Progenitor cell of endocrine pancreas (in vitro differentiated cells): ENCODE results near the gene MBD5. TPM values are rescaled to one million over a fixed set of nuclear protein-coding genes. Genes with fewer than 3 reads are reported as not detected.

Experiments
- DNase-seq: peaks from one replicate; pipeline ENCODE4 v3.0.0; 2021; ENCODE audit warnings: low spot score; ENCODE audit not compliant: unreplicated experiment
- H3K27ac Mint-ChIP-seq: 2 replicates; pipeline ENCODE4 v1.8.0; 2021; ENCODE audit warnings: mild to moderate bottlenecking, moderate library complexity, mixed read lengths
- H3K27me3 Mint-ChIP-seq: 2 replicates; pipeline ENCODE4 v1.8.0; 2021; ENCODE audit warnings: mixed read lengths
- H3K36me3 Mint-ChIP-seq: 2 replicates; pipeline ENCODE4 v1.8.0; 2022; ENCODE audit warnings: mixed read lengths; ENCODE audit not compliant: insufficient read depth
- H3K4me1 Mint-ChIP-seq: 2 replicates; pipeline ENCODE4 v1.8.0; 2021; ENCODE audit warnings: low read depth, mixed read lengths
- H3K4me3 Mint-ChIP-seq: 2 replicates; pipeline ENCODE4 v1.8.0; 2021; ENCODE audit warnings: low read depth, mild to moderate bottlenecking, moderate library complexity, mixed read lengths
- H3K9me3 Mint-ChIP-seq: 2 replicates; pipeline ENCODE4 v1.8.0; 2021; ENCODE audit warnings: low read depth, mixed read lengths
- CTCF ChIP-seq: fragments of 200-600 bp; sonication (generic); IDR thresholded peaks from one replicate; pipeline ENCODE4 v1.5.0; 2021; ENCODE audit warnings: antibody characterized with exemption, mild to moderate bottlenecking; ENCODE audit not compliant: unreplicated experiment
- total RNA-seq: library from RNA; stranded (reverse); gene quantifications from 2 replicates; pipeline ENCODE4 v1.2.1, GENCODE V29; 2021

The MBD5 gene
- total RNA-seq, 1 donor from 2014 or later: 65.6 TPM

DNA sequence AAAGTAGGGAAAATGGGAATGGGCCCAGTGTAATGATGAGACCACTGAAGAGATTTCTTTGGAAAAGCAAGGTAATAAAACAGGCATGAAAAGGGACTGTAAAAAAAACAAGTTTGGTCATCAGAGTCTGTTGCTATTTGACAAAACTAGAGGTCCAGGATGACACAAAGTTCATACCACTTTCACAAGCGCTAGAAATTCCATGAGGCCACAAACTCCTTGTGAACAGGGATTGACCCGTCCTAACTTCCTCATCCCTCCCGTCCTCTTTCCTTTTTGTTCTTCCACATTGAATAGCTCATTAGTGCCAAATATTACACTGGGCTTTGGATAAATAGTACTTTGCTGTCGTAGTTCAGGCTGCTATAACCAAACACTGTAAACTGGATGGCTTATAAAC, 434.9 kb downstream of the MBD5 start:
- Mint-ChIP-seq H3K36me3 (peaks cover 3% of the 10 kb centered on the region), H3K4me3 (no peak overlapping the region), H3K27ac (no peak overlapping the region), H3K9me3 (no peaks in the 10 kb centered on the region), H3K4me1 (peaks cover 4% of the 10 kb centered on the region), H3K27me3 (no peaks in the 10 kb centered on the region)
- no peak for TF ChIP-seq CTCF
- DNase-seq: no peak

DNA sequence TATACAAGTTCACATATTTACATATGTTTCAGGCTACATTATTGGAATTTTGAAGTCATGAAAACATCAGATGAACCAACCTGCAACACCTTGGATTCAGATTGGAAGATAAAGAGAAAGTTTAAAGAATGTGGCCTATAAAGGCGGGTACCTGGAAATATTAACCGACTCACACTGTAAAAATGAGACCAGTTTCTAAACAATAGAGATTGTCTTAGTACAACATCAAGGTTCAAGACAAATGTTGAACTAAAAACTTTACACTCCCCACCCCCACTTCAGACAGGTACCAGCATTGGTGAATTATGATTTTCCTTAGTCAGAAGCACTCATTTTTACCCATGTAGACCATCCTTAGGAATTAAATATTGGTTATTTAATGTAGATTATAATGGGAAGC, 437.3 kb downstream of the MBD5 start:
- no peak overlapping the region for H3K27ac Mint-ChIP-seq
- H3K4me1 Mint-ChIP-seq: no peaks in the 10 kb centered on the region
- no peaks in the 10 kb centered on the region for H3K9me3 Mint-ChIP-seq
- peaks cover 3% of the 10 kb centered on the region for H3K36me3 Mint-ChIP-seq
- no peak overlapping the region for H3K4me3 Mint-ChIP-seq
- no peak for DNase-seq
- no peak for TF ChIP-seq CTCF
- H3K27me3 Mint-ChIP-seq: no peaks in the 10 kb centered on the region

DNA sequence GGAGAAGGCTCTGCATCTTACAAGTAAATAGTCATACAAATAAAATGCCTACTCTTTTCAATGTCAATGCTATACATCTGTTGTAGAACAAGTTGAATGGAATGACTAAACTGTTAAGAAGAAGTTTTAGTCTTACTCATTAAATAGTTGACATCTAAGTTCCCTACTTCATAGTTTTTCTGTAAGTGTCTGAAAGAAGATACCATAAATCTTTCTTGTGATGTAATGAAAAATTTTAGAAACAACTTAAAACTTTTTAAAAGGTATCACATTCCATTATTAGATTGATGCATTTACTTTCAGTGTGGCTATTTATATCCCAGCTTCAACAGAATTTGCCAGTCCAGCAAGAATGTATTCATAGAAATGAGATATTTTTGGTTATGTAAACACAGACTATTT, 438.5 kb downstream of the MBD5 start:
- no peaks in the 10 kb centered on the region for H3K27me3 Mint-ChIP-seq
- no peaks in the 10 kb centered on the region for H3K9me3 Mint-ChIP-seq
- H3K36me3 Mint-ChIP-seq: peaks cover 4% of the 10 kb centered on the region
- H3K4me1 Mint-ChIP-seq: no peaks in the 10 kb centered on the region
- no peak for DNase-seq
- H3K4me3 Mint-ChIP-seq: no peak overlapping the region
- TF ChIP-seq CTCF: no peak
- no peak overlapping the region for H3K27ac Mint-ChIP-seq

DNA sequence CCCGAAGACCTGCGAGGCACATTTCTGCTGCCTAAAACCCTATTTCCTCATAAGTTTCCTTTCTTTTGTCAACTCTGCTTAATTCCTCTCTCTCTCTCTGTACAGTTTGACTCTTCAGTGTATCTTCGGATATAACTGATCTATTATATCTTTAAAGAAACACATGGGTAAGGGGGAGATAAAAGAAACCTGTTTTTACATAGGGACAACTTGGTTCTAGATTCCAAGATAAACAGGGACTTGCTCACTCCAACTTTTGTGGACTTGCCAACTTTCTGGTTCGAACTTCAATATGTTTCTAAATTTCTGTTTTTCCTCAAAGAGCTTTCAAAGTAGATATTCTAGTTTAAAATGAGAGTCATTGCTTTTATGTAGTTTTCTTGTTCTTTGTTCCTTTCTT, 441.0 kb downstream of the MBD5 start:
- Mint-ChIP-seq H3K36me3 (peaks cover 8% of the 10 kb centered on the region), H3K4me3 (no peak overlapping the region), H3K4me1 (no peaks in the 10 kb centered on the region), H3K9me3 (no peaks in the 10 kb centered on the region), H3K27me3 (no peaks in the 10 kb centered on the region), H3K27ac (no peak overlapping the region)
- DNase-seq: no peak
- no peak for TF ChIP-seq CTCF

DNA sequence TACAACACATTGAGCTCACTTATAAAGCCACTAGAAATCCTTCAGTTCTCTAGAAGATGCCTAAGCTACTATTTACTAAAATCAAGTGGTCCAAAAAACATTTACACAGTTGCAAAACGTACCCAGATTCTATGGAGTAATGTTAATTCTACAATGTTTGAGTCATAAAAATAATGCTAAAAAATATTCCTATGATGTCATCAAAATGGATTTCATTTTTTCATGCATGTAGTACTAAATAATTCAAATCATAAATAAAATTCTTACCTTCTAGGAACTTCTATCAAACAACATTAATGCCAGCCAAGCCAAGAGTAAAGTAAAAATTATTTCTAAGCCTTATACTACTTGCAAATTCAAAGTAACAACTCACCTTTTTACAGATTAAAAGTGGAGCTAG, 454.7 kb downstream of the MBD5 start:
- H3K4me1 Mint-ChIP-seq: no peaks in the 10 kb centered on the region
- DNase-seq: no peak
- H3K27ac Mint-ChIP-seq: no peak overlapping the region
- H3K36me3 Mint-ChIP-seq: no peaks in the 10 kb centered on the region
- no peak overlapping the region for H3K4me3 Mint-ChIP-seq
- no peaks in the 10 kb centered on the region for H3K9me3 Mint-ChIP-seq
- no peak for TF ChIP-seq CTCF
- H3K27me3 Mint-ChIP-seq: no peaks in the 10 kb centered on the region

DNA sequence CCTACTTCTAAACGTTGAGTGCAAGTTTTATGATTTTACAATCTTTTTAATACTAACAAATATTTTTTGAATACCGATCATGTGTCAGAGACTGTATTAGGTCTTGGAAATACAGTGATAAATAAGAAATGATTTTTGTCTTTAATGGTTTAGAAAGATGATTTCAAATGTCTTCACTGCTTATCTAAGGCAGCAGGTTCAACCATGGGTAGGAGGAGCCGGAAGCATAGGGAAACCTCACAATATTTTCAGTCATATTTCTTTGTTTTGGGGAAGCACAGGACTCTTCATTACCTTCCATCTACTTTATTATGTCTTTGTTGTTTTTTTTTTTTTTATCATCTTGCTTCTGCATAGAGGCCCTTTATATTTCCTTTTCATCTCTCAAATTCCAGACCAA, 458.5 kb downstream of the MBD5 start:
- Mint-ChIP-seq H3K4me3 (no peak overlapping the region), H3K4me1 (no peaks in the 10 kb centered on the region), H3K27me3 (no peaks in the 10 kb centered on the region), H3K27ac (no peak overlapping the region), H3K9me3 (no peaks in the 10 kb centered on the region), H3K36me3 (no peaks in the 10 kb centered on the region)
- TF ChIP-seq CTCF: no peak
- no peak for DNase-seq
